Transverse colon (tissue), 4 donors: Measurements from ENCODE around the gene ATP23. TPM values are rescaled to one million over a fixed set of nuclear protein-coding genes. Genes with fewer than 3 reads are reported as not detected.

Source experiments
- DNase-seq: peaks from one replicate; pipeline ENCODE4 v3.0.0-alpha.2; 2019
- H3K27ac ChIP-seq, 4 donors: fragments of 200-600 bp; sonication (generic); 2 replicates each; pipeline ENCODE4 v1.5.1; 2016 to 2018; ENCODE audit warnings: inconsistent platforms in 4 of 4
- H3K27me3 ChIP-seq: fragments of 200-600 bp; sonication (generic); 2 replicates; pipeline ENCODE4 v1.5.1; 2017; ENCODE audit warnings: inconsistent platforms
- H3K36me3 ChIP-seq, 4 donors: fragments of 200-600 bp; sonication (generic); 2 replicates each; pipeline ENCODE4 v1.5.1; 2017 to 2019; ENCODE audit warnings: inconsistent platforms in 4 of 4
- H3K4me1 ChIP-seq, 4 donors: fragments of 200-600 bp; sonication (generic); 2 replicates each; pipeline ENCODE4 v1.5.1; 2017 to 2020; ENCODE audit warnings: inconsistent platforms in 4 of 4
- H3K4me3 ChIP-seq, 4 donors: fragments of 200-600 bp; sonication (generic); 1 replicate in 1 of 4; 2 replicates in 3 of 4; pipeline versions ENCODE4 v1.5.1 to v1.6.1; 2017 to 2019; ENCODE audit warnings: inconsistent platforms in 4 of 4
- H3K9me3 ChIP-seq, 2 donors: fragments of 200-600 bp; sonication (generic); 2 replicates each; pipeline ENCODE4 v1.5.1; 2017 to 2019; ENCODE audit warnings: inconsistent platforms in 2 of 2
- EP300 ChIP-seq: sonication (generic); formaldehyde crosslinking; IDR thresholded peaks from one replicate; pipeline ENCODE4 v1.6.1; 2017; ENCODE audit warnings: antibody characterized with exemption, low read depth
- POLR2A ChIP-seq: fragments of 450-650 bp; IDR thresholded peaks from one replicate; pipeline ENCODE4 v1.6.1; 2016; ENCODE audit warnings: antibody characterized with exemption, mild to moderate bottlenecking, moderate library complexity
- POLR2AphosphoS5 ChIP-seq, 3 donors: sonication (generic); formaldehyde crosslinking; IDR thresholded peaks; one replicate each; pipeline ENCODE4 v1.6.1; 2016; ENCODE audit warnings: antibody characterized with exemption in 3 of 3
- WGBS, 2 donors: methylation state at CpG; one replicate each; pipeline ENCODE4 v1.1.5; 2018; ENCODE audit warnings: low coverage in 1 of 2; 5-methylcytosine and 5-hydroxymethylcytosine counted together
- in situ Hi-C, 4 donors: fragments of 200-750 bp; cut with MboI; loops; one replicate each; pipeline versions ENCODE4 v1.15.0 to v1.15.1; 2017; ENCODE audit warnings: low sequenced_read_pairs in 3 of 4, low pct_ligation_motif_present in 1 of 4, low pct_unique_long_range_greater_than_20kb in 1 of 4
- intact Hi-C: fragments of 100-400 bp; cut with DNase I; formaldehyde crosslinking; loops from one replicate; pipeline ENCODE4 v1.15.1; 2023; ENCODE audit warnings: low total_unique reads
- total RNA-seq, 4 donors: library from RNA; depleted of rRNA; stranded (reverse); fragments of >200 nt; gene quantifications; one replicate each; pipeline ENCODE4 v1.1.0, GENCODE V29; 2016
- TF ChIP-seq, protein P1 (sequence below), 5 experiments: fragments of 200-600 bp in 3 of 5; fragments of 450-650 bp in 2 of 5; sonication (generic) in 3 of 5; IDR thresholded peaks; 1 replicate in 2 of 5; 2 replicates in 3 of 5; pipeline ENCODE4 v1.5.1; 2016 to 2017; ENCODE audit warnings: antibody characterized with exemption in 5 of 5, inconsistent platforms in 3 of 5, mild to moderate bottlenecking in 2 of 5, moderate library complexity in 1 of 5

The ATP23 gene
- total RNA-seq, 4 donors from 2014 or later: 0.80 to 41.8 (median 24.5) TPM

DNA sequence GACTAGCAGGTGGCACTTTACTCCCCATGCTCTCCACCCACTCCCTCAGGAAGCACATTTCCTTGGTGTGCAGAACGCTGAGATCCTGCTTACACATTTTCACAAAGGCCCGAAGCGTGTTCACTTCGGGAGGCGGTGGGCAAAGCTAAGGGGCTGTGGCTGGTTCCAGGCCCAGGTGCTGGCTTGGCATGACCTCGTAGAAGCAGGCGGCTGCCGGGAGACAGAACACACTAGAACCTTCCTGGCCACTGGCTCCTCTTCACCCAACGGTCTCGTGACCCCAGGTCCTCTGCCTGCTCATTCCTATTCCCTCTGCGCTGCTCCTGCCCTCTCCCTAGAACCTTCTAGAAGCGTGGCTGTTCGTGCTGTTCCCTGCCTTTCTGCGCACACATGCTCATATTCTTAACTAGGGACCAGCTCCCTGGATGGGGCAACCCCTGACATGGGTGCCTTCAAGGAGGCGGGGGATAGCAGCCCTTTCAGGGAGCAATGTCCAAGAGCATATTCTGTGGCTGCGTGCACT lies 43.3 kb downstream of the ATP23 start:
- DNase-seq: no peak
- 89 to 92% methylated on average over 4 to 16 of the region's 16 CpGs for WGBS, 2 donors
- no peak for TF ChIP-seq POLR2AphosphoS5 (IDR thresholded peaks at IDR 0.05)
- no peak for TF ChIP-seq EP300
- TF ChIP-seq POLR2A: no peak
- intact Hi-C loops (no loop called here), in situ Hi-C loops (loop anchor here in 3 of 4 donors (25.0 kb wide), 3 partner anchors 328 to 1178 kb away; no protein-coding TSS in a partner anchor)
- Histone ChIP-seq H3K4me3 (no peak overlapping the region), H3K27ac (no peak overlapping the region), H3K9me3 (no peaks in the 10 kb centered on the region), H3K4me1 (no peaks in the 10 kb centered on the region), H3K27me3 (no peaks in the 10 kb centered on the region), H3K36me3 (no peaks in the 10 kb centered on the region)

GRCh38 chr12:57985685-57986084 lies 44.3 kb downstream of the ATP23 start:
- H3K27me3 ChIP-seq: no peaks in the 10 kb centered on the region
- no peak for DNase-seq
- H3K36me3 ChIP-seq: no peaks in the 10 kb centered on the region
- TF ChIP-seq POLR2AphosphoS5 (IDR thresholded peaks at IDR 0.05): no peak
- TF ChIP-seq EP300: no peak
- TF ChIP-seq, protein P1, sequence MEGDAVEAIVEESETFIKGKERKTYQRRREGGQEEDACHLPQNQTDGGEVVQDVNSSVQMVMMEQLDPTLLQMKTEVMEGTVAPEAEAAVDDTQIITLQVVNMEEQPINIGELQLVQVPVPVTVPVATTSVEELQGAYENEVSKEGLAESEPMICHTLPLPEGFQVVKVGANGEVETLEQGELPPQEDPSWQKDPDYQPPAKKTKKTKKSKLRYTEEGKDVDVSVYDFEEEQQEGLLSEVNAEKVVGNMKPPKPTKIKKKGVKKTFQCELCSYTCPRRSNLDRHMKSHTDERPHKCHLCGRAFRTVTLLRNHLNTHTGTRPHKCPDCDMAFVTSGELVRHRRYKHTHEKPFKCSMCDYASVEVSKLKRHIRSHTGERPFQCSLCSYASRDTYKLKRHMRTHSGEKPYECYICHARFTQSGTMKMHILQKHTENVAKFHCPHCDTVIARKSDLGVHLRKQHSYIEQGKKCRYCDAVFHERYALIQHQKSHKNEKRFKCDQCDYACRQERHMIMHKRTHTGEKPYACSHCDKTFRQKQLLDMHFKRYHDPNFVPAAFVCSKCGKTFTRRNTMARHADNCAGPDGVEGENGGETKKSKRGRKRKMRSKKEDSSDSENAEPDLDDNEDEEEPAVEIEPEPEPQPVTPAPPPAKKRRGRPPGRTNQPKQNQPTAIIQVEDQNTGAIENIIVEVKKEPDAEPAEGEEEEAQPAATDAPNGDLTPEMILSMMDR (IDR thresholded peaks at IDR 0.05): no peak
- TF ChIP-seq POLR2A: no peak
- no peak overlapping the region for H3K4me3 ChIP-seq
- intact Hi-C loops: no loop called here
- no peaks in the 10 kb centered on the region for H3K4me1 ChIP-seq
- no peak overlapping the region for H3K27ac ChIP-seq
- in situ Hi-C loops: loop anchor here in 3 of 4 donors (25.0 kb wide), 3 partner anchors 327 to 1177 kb away; no protein-coding TSS in a partner anchor
- H3K9me3 ChIP-seq: no peaks in the 10 kb centered on the region

- no peaks in the 10 kb centered on the region for H3K9me3 ChIP-seq
- TF ChIP-seq, protein P1 (IDR thresholded peaks at IDR 0.05): no peak
- TF ChIP-seq EP300: no peak
- TF ChIP-seq POLR2A: no peak
- TF ChIP-seq POLR2AphosphoS5 (IDR thresholded peaks at IDR 0.05): no peak
- intact Hi-C loops: no loop called here
- no peaks in the 10 kb centered on the region for H3K36me3 ChIP-seq
- H3K27ac ChIP-seq: no peak overlapping the region
- H3K4me3 ChIP-seq: no peak overlapping the region
- in situ Hi-C loops: loop anchor here in 3 of 4 donors (25.0 kb wide), 3 partner anchors 322 to 1172 kb away; no protein-coding TSS in a partner anchor
- no peak for DNase-seq
- H3K4me1 ChIP-seq: no peaks in the 10 kb centered on the region
- H3K27me3 ChIP-seq: no peaks in the 10 kb centered on the region
Measured at GRCh38 chr12:57989838-57990237, 48.5 kb downstream of the ATP23 start.

- Histone ChIP-seq H3K4me3 (no peak overlapping the region), H3K27me3 (no peaks in the 10 kb centered on the region), H3K9me3 (no peaks in the 10 kb centered on the region), H3K4me1 (no peaks in the 10 kb centered on the region), H3K36me3 (no peaks in the 10 kb centered on the region), H3K27ac (no peak overlapping the region)
- TF ChIP-seq, protein P1 (IDR thresholded peaks at IDR 0.05): no peak
- TF ChIP-seq POLR2A (no peak), EP300 (no peak), POLR2AphosphoS5 (IDR thresholded peaks at IDR 0.05) (no peak)
- no peak for DNase-seq
- intact Hi-C loops (no loop called here), in situ Hi-C loops (loop anchor here in 3 of 4 donors (25.0 kb wide), 3 partner anchors 322 to 1172 kb away; no protein-coding TSS in a partner anchor)
- 90 to 95% methylated on average over 6 of the region's 6 CpGs for WGBS, 2 donors
Measured at GRCh38 chr12:57990241-57990883, 49.0 kb downstream of the ATP23 start.
